Activated gamma-delta T cell treated with Interleukin-2 at 50 U/mL for 16 hours (primary cell): ENCODE results near the gene WDSUB1.

ENCODE experiments used
- DNase-seq: peaks from one replicate; pipeline ENCODE4 v3.0.0-alpha.2; 2020

Gene WDSUB1

GRCh38 chr2:159192371-159192918, 94.1 kb downstream of the WDSUB1 start:
- no peak for DNase-seq

- no peak for DNase-seq
These were observed 98.1 kb downstream of the WDSUB1 start for GRCh38 chr2:159188449-159188848.

- DNase-seq = no peak
These were observed 99.4 kb downstream of the WDSUB1 start for GRCh38 chr2:159187106-159187505.

GRCh38 chr2:159186462-159186861, 100.0 kb downstream of the WDSUB1 start:
- DNase-seq = no peak
